Hepatocyte (in vitro differentiated cells): Measurements from ENCODE around the gene ZBTB16. TPM values are rescaled to one million over a fixed set of nuclear protein-coding genes. Genes with fewer than 3 reads are reported as not detected.

Source experiments
- DNase-seq: peaks from one replicate; pipeline ENCODE4 v3.0.0-alpha.2; 2016; ENCODE audit warnings: low spot score
- H2AFZ ChIP-seq: fragments of 200-600 bp; sonication (generic); 2 replicates; pipeline ENCODE4 v1.6.0; 2016; ENCODE audit warnings: antibody characterized with exemption, mild to moderate bottlenecking
- H3K27ac ChIP-seq: fragments of 200-600 bp; sonication (generic); 2 replicates; pipeline ENCODE4 v1.5.1; 2016; ENCODE audit warnings: mild to moderate bottlenecking
- H3K27me3 ChIP-seq: fragments of 200-600 bp; sonication (generic); 2 replicates; pipeline ENCODE4 v1.6.1; 2016
- H3K36me3 ChIP-seq: fragments of 200-600 bp; sonication (generic); replicated peaks from 2 replicates; pipeline ENCODE4 v1.5.1; 2016; ENCODE audit warnings: low read depth; ENCODE audit not compliant: insufficient read depth
- H3K4me1 ChIP-seq: fragments of 200-600 bp; sonication (generic); 2 replicates; pipeline ENCODE4 v1.5.1; 2016; ENCODE audit warnings: mild to moderate bottlenecking, moderate library complexity; ENCODE audit not compliant: insufficient read depth
- H3K4me2 ChIP-seq: fragments of 200-600 bp; sonication (generic); 2 replicates; pipeline ENCODE4 v1.6.0; 2016
- H3K4me3 ChIP-seq: fragments of 200-600 bp; sonication (generic); 2 replicates; pipeline ENCODE4 v1.5.1; 2016; ENCODE audit warnings: mild to moderate bottlenecking
- H3K79me2 ChIP-seq: fragments of 200-600 bp; sonication (generic); 2 replicates; pipeline ENCODE4 v1.6.0; 2017; ENCODE audit warnings: mild to moderate bottlenecking
- H3K9me2 ChIP-seq: fragments of 200-600 bp; sonication (generic); replicated peaks from 2 replicates; pipeline ENCODE4 v1.6.0; 2017; ENCODE audit warnings: mild to moderate bottlenecking; ENCODE audit not compliant: insufficient read depth
- H3K9me3 ChIP-seq: fragments of 200-600 bp; sonication (generic); 2 replicates; pipeline ENCODE4 v1.5.1; 2016; ENCODE audit warnings: low read depth, mild to moderate bottlenecking
- H4K20me1 ChIP-seq: fragments of 200-600 bp; sonication (generic); 2 replicates; pipeline ENCODE4 v1.6.0; 2016; ENCODE audit warnings: mild to moderate bottlenecking; ENCODE audit not compliant: insufficient read depth, poor library complexity, severe bottlenecking
- EZH2 ChIP-seq: fragments of 200-600 bp; sonication (generic); IDR thresholded peaks from 2 replicates; pipeline ENCODE4 v1.6.1; 2016; ENCODE audit warnings: antibody characterized with exemption, mild to moderate bottlenecking, borderline replicate concordance
- EZH2phosphoT487 ChIP-seq: fragments of 200-600 bp; sonication (generic); IDR thresholded peaks from one replicate; pipeline ENCODE4 v1.6.1; 2018; ENCODE audit warnings: antibody characterized with exemption, mild to moderate bottlenecking, low read depth, moderate library complexity; ENCODE audit not compliant: unreplicated experiment, severe bottlenecking
- WGBS: methylation state at CpG from one replicate; pipeline ENCODE4 v1.1.6; 2016; ENCODE audit warnings: low lambda C conversion rate; ENCODE audit errors: missing lambda C conversion rate; 5-methylcytosine and 5-hydroxymethylcytosine counted together
- polyA plus RNA-seq: library from polyadenylated mRNA; unstranded; fragments of >200 nt; fragmentation: Nextera tagmentation; extraction: Ambion mirVana; gene quantifications from 2 replicates; pipeline ENCODE4 v1.2.1, GENCODE V29; 2016
- total RNA-seq: library from RNA; depleted of rRNA; stranded (reverse); fragments of >200 nt; gene quantifications from 2 replicates; pipeline ENCODE4 v1.2.3, GENCODE V29; 2014
- TF ChIP-seq, protein P1 (sequence below): fragments of 200-600 bp; sonication (generic); IDR thresholded peaks from 2 replicates; pipeline ENCODE4 v1.5.1; 2016; ENCODE audit warnings: antibody characterized with exemption, mild to moderate bottlenecking; ENCODE audit not compliant: poor library complexity

ZBTB16 gene
- total and polyA plus RNA-seq, 2 experiments from 2014 or later: 30.1 to 52.3 TPM

DNA sequence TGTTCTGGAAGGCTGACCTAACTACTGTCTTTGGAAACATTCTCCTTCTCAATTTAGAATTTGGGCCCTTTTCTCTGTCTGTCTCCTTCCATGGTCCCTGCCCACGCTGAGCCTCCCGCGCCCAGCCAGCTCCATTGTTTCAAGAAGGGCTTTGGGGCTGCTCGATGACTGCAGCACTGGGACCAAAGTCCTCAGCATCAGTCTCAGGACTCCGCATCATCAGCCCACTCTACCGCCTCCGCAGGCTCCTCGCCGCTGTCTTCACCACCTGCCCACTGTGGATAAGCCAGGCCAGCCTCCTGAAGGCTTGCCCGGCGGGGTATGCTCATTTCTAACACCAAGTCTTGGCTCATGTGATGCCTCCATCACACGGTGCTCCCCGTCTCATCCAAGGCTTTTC lies 81.3 kb downstream of the ZBTB16 start:
- peaks cover 69% of the 10 kb centered on the region for H3K4me1 ChIP-seq
- WGBS: 96% methylated on average over 13 of the region's 13 CpGs
- H3K36me3 ChIP-seq: no peaks in the 10 kb centered on the region
- no peaks in the 10 kb centered on the region for H3K9me3 ChIP-seq
- H3K4me3 ChIP-seq: no peak overlapping the region
- no peak overlapping the region for H3K4me2 ChIP-seq
- no peaks in the 10 kb centered on the region for H3K9me2 ChIP-seq
- H3K27me3 ChIP-seq: no peaks in the 10 kb centered on the region
- no peak overlapping the region for H3K27ac ChIP-seq
- no peak for DNase-seq
- H2AFZ ChIP-seq: no peak overlapping the region
- TF ChIP-seq, protein P1, sequence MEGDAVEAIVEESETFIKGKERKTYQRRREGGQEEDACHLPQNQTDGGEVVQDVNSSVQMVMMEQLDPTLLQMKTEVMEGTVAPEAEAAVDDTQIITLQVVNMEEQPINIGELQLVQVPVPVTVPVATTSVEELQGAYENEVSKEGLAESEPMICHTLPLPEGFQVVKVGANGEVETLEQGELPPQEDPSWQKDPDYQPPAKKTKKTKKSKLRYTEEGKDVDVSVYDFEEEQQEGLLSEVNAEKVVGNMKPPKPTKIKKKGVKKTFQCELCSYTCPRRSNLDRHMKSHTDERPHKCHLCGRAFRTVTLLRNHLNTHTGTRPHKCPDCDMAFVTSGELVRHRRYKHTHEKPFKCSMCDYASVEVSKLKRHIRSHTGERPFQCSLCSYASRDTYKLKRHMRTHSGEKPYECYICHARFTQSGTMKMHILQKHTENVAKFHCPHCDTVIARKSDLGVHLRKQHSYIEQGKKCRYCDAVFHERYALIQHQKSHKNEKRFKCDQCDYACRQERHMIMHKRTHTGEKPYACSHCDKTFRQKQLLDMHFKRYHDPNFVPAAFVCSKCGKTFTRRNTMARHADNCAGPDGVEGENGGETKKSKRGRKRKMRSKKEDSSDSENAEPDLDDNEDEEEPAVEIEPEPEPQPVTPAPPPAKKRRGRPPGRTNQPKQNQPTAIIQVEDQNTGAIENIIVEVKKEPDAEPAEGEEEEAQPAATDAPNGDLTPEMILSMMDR: no peak
- TF ChIP-seq EZH2 (no peak), EZH2phosphoT487 (no peak)
- no peaks in the 10 kb centered on the region for H4K20me1 ChIP-seq
- H3K79me2 ChIP-seq: peaks cover 72% of the 10 kb centered on the region

DNA sequence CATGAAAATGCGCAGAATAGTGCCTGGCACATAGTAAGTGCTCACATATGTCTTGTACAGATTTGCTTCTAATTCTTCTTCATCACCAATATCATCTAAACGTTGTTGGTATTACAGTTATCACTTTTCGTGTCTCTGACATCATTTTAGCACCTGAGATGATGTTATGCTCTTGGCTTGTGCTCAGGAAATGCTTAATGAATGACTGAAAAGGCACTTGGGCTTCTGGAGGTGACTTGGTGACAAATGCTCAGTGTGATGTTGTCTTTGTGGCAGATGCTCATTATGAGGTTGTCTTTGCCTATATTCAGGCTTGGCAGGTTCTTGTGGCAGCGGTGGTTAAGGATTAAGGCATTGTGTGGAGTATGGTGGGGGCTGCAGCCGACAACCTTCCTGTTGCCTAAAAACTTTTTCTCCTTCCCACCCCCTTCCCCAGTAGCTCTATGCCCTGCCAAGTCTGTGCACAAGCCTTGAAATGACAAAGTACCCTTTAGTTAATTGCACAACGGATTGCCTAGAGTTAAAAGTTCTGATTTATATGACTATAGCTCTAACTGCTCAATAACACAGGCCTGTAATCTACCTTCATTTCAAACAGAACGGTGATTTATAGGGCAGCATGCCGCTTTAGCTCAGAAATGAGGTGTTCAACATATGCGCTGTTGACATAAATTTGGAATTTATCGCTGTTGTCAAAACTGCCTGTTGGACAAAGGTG lies 82.5 kb downstream of the ZBTB16 start:
- Histone ChIP-seq H3K4me3 (no peak overlapping the region), H3K27ac (peak overlapping the region; percentile 83)

DNA sequence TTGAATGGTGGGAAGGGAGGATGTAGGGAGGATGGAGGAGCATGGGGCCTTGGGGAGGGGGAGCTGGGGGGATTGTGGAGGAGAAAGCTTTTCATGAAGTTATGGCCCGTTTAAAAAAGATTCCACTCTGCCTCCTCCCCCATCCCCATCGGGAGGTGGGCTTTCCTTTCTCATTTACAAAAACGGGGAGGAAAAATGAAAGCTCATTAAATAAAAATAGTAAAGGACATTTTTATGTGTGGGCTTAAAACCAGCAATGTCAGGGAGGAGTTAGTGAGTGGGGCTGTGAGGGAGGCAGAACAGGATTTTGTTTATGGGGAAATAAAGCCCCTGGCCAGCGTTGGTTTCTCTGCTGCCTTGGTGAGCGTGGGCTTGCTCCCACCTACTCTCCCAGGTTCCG lies 83.2 kb downstream of the ZBTB16 start:
- Histone ChIP-seq H3K27me3 (no peaks in the 10 kb centered on the region), H3K27ac (peak overlapping the region; percentile 83), H3K9me2 (no peaks in the 10 kb centered on the region), H3K79me2 (peaks cover 62% of the 10 kb centered on the region), H3K9me3 (no peaks in the 10 kb centered on the region), H3K36me3 (no peaks in the 10 kb centered on the region), H3K4me1 (peaks cover 65% of the 10 kb centered on the region), H2AFZ (no peak overlapping the region), H4K20me1 (no peaks in the 10 kb centered on the region), H3K4me3 (no peak overlapping the region), H3K4me2 (peak overlapping the region; percentile 24)
- no peak for TF ChIP-seq EZH2
- TF ChIP-seq, protein P1: no peak
- TF ChIP-seq EZH2phosphoT487: no peak
- no peak for DNase-seq
- 40% methylated on average over 5 of the region's 6 CpGs for WGBS

More for the DNA sequence above, 82.5 kb downstream of the ZBTB16 start:
- peaks cover 69% of the 10 kb centered on the region for H3K79me2 ChIP-seq
- peaks cover 62% of the 10 kb centered on the region for H3K4me1 ChIP-seq
- no peaks in the 10 kb centered on the region for H4K20me1 ChIP-seq
- H3K9me2 ChIP-seq: no peaks in the 10 kb centered on the region
- TF ChIP-seq EZH2phosphoT487: no peak
- TF ChIP-seq, protein P1: no peak
- TF ChIP-seq EZH2: no peak
- H3K4me2 ChIP-seq: peak overlapping the region; percentile 24
- no peaks in the 10 kb centered on the region for H3K27me3 ChIP-seq
- DNase-seq: no peak
- H3K9me3 ChIP-seq: no peaks in the 10 kb centered on the region
- no peak overlapping the region for H2AFZ ChIP-seq
- H3K36me3 ChIP-seq: no peaks in the 10 kb centered on the region
- WGBS: 60% methylated on average over 10 of the region's 10 CpGs
